ENCODE results near the gene UTY.

The UTY gene

DNA sequence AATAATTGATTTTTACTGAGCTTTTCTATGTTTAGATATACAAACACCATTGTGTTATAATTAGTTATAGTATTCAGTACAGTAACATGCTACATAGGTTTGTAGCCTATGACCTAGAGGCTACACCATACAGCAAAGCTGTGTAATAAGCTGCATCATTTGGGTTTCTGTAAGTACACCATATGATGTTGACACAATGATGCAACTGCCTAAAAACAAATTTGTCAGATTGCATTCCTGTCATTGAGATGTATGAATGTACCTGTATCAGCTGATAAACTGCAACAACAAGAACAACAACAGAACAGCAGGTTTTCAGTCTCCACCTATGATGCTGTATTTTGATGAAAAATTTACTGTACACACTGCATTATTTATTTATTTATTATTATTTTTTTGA, 64.3 kb downstream of the UTY start:
- no peak overlapping the region for H3K4me3 ChIP-seq (ENCODE audit: low read depth, low read length)
- TF ChIP-seq, protein P1, sequence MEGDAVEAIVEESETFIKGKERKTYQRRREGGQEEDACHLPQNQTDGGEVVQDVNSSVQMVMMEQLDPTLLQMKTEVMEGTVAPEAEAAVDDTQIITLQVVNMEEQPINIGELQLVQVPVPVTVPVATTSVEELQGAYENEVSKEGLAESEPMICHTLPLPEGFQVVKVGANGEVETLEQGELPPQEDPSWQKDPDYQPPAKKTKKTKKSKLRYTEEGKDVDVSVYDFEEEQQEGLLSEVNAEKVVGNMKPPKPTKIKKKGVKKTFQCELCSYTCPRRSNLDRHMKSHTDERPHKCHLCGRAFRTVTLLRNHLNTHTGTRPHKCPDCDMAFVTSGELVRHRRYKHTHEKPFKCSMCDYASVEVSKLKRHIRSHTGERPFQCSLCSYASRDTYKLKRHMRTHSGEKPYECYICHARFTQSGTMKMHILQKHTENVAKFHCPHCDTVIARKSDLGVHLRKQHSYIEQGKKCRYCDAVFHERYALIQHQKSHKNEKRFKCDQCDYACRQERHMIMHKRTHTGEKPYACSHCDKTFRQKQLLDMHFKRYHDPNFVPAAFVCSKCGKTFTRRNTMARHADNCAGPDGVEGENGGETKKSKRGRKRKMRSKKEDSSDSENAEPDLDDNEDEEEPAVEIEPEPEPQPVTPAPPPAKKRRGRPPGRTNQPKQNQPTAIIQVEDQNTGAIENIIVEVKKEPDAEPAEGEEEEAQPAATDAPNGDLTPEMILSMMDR (IDR thresholded peaks at IDR 0.05; ENCODE audit: borderline replicate concordance, insufficient read depth, low read depth, low read length), result no peak

DNA sequence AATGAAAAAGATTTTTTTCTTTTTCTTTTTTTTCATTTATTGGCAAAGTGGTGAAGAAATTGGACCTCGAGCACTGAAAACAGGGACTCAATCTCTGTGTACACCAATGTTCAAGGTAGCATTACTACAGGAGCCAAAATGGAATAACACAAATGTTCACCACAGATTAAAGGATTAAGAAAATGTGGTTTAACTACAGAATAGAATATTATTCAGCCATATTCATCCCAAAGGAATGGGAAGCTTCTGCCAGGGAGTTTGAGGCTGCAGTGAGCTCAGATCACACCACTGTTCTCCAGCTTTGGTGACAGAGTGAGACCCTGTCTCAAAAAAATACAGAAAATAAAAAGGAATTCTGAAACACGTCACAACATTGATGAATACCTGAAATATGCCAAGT, 81.0 kb downstream of the UTY start:
- TF ChIP-seq, protein P1 (IDR thresholded peaks at IDR 0.05; ENCODE audit: borderline replicate concordance, insufficient read depth, low read depth, low read length), result no peak

DNA sequence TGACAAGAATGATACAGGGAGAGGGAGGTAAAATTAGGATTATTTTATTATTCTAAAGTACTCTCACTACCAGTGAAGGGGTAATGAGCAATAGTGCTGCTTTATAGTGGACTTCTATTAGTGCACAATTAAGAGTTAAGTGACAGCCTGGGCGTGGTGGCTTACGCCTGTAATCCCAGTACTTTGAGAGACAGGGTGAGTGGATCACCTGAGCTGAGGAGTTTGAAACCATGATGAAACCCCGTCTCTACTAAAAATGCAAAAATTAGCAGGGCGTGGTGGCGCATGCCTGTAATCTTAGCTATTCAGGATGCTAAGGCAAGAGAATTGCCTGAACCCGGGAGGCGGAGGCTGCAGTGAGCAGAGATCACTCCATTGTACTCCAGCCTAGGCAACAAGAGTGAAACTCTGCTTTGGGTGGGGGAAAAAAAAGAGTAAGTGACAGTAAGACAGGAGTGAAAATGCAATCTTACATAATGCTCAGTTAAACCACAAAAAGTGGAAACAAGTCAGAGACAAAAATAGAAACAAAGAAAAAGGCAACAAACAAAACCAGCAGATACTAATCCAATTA, 98.6 kb downstream of the UTY start:
- no peak overlapping the region for H3K4me3 ChIP-seq (ENCODE audit: low read depth, low read length)
- TF ChIP-seq, protein P1 (IDR thresholded peaks at IDR 0.05; ENCODE audit: borderline replicate concordance, insufficient read depth, low read depth, low read length), result no peak

More for the DNA sequence above, 81.0 kb downstream of the UTY start:
- no peak overlapping the region for H3K4me3 ChIP-seq (ENCODE audit: low read depth, low read length)

DNA sequence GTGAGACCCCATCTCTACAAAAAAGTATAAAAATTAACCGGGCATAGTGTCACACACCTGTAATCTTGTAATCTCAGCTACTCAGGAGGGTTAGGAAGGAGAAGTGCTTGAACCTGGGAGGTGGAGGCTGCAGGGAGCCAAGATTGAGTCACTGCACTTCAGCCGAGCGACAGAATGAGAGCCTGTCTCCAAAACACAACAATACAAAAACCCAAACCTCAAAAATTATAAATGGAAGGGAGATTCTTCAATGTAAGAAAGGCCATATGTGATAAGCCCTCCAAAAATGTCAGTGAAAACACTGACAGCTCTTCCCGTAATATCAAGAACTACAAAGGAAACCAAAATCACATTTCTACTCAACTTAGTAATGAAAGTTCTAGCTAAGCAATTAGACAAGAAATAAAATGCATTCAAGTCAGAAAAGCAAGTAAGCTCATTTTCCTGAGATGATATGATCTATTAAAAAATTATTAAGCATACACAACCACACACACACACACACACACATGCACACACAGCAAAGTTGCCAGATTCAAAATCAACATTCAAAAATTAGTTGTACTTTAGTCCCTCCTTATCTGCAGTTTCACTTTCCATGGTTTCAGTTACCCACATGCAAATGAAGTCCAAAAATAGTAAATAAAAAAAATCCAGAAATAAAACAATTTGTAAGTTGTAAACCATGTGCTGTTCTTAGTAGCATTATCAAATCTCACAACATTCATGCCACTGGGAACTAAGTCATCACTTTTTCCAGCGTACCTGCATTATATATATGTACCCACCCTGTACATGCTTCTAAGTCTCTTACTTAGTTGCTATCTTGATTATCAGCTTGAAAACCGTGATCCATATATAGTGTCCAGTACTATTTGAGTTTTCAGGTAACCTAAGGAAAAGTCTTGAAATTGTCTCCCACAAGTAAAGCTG, 108.7 kb downstream of the UTY start:
- H3K4me3 ChIP-seq (ENCODE audit: low read depth, low read length), result no peak overlapping the region

DNA sequence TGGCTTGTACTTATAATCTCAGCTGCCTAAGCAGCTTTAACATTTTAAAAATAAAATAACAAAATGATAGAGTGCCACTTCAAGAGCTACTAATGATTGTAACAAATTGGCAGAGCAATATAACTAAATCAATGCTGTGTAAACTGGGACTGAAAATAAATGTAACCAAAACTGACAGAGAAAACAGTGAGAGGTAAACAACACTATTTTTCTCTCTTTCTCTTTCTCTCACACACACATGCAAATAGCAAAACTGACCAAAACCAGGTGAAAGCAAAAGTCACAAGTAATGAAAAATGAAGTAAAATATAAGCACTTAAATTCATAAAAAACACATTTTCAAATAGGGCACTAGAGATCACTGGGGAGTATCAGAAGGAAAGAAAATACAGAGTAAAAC, 109.6 kb downstream of the UTY start:
- TF ChIP-seq, protein P1 (IDR thresholded peaks at IDR 0.05; ENCODE audit: borderline replicate concordance, insufficient read depth, low read depth, low read length), result no peak
- H3K4me3 ChIP-seq (ENCODE audit: low read depth, low read length), result no peak overlapping the region

More for the DNA sequence above, 108.7 kb downstream of the UTY start:
- TF ChIP-seq, protein P1 (IDR thresholded peaks at IDR 0.05; ENCODE audit: borderline replicate concordance, insufficient read depth, low read depth, low read length), result no peak

DNA sequence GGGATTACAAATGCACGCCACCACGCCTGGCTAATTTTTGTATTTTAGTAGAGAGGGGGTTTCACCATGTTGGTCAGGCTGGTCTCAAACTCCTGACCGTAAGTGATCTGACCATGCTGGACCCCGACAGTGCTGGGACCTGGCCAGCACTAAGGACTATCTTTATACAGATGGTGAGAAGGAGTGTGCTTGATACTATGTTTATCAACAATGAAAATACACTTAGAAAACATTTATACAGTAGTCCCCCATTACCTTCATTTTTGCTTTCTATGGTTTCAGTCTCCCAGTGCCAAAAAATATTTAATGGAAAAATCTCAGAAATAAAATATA, 111.4 kb downstream of the UTY start:
- H3K4me3 ChIP-seq (ENCODE audit: low read depth, low read length), result no peak overlapping the region
- TF ChIP-seq, protein P1 (IDR thresholded peaks at IDR 0.05; ENCODE audit: borderline replicate concordance, insufficient read depth, low read depth, low read length), result no peak

DNA sequence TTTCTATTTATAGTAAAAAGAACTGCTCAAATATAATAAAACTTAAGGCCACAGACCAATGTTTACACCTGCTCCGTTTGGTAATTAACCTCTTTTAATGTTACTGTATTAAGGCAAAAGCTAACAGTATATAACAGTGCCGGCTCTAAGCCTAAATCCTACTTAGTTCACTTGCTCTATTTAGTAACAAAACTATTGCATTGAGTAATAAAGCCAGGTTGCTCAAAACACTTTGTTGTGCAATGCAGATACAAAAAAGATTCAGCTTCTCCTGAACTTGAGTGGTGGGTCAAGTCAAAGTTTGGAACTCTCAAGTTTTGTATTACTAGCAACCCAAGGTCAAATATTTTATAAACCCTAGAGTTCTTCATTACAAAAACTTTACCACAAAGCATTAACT, 116.2 kb downstream of the UTY start:
- TF ChIP-seq, protein P1 (IDR thresholded peaks at IDR 0.05; ENCODE audit: borderline replicate concordance, insufficient read depth, low read depth, low read length), result no peak
- H3K4me3 ChIP-seq (ENCODE audit: low read depth, low read length), result no peak overlapping the region

Data from GM12875 (cell line).